GM10248 (cell line): ENCODE data around the gene ARPC5L.

ENCODE experiments used
- CTCF ChIA-PET: fragments of 300-600 bp; sonication (Branson Sonifier 250); formaldehyde crosslinking; extraction: SDS; loops from one replicate; lab custom pipeline; 2021; ENCODE audit warnings: antibody characterized with exemption; lab: Yijun Ruan, JAX
- POLR2A ChIA-PET: fragments of 350-650 bp; sonication (Branson Sonifier 250); formaldehyde crosslinking; extraction: SDS; loops from one replicate; lab custom pipeline; 2020; ENCODE audit warnings: antibody characterized with exemption; lab: Yijun Ruan, JAX
- DNase-seq: peaks from one replicate; pipeline ENCODE4 v3.0.0; 2012; ENCODE audit errors: extremely low spot score
- CTCF ChIP-seq: IDR thresholded peaks from 2 replicates; pipeline ENCODE4 v1.5.1; 2012; ENCODE audit warnings: mild to moderate bottlenecking, low read depth; ENCODE audit errors: extremely low read depth, missing control alignments, control extremely low read depth

The ARPC5L gene

GRCh38 chr9:124878518-124878917 lies 16.6 kb downstream of the ARPC5L start:
- DNase-seq = no peak
- no peak for TF ChIP-seq CTCF
- POLR2A ChIA-PET = interaction anchor here (0.6 to 2.1 kb wide), 3 partner anchors 9 to 57 kb away, joined by 4 read pairs; partner anchors contain the start of genes ARPC5L and RPL35
- CTCF ChIA-PET = interaction anchor here (1.5 to 4.9 kb wide), 4 partner anchors 16 to 104 kb away, joined by 3 to 26 read pairs (median 4); partner anchors contain the start of gene WDR38

GRCh38 chr9:124879226-124879625 lies 17.3 kb downstream of the ARPC5L start:
- DNase-seq = no peak
- ChIA-PET CTCF (interaction anchor here (1.2 to 4.9 kb wide), 3 partner anchors 15 to 26 kb away, joined by 3 to 26 read pairs (median 6); partner anchors contain the start of gene WDR38), POLR2A (interaction anchor here (0.6 to 2.1 kb wide), 3 partner anchors 9 to 56 kb away, joined by 4 read pairs; partner anchors contain the start of genes ARPC5L and RPL35)
- TF ChIP-seq CTCF = no peak

- DNase-seq = no peak
- TF ChIP-seq CTCF = no peak
- ChIA-PET CTCF (interaction anchor here (1.1 to 4.9 kb wide), 4 partner anchors 10 to 27 kb away, joined by 3 to 26 read pairs (median 4); partner anchors contain the start of gene WDR38), POLR2A (interaction anchor here (0.8 to 1.1 kb wide), 2 partner anchors 9 to 11 kb away, joined by 3 to 5 read pairs; no protein-coding TSS in a partner anchor)
Measured at GRCh38 chr9:124880501-124880900, 18.6 kb downstream of the ARPC5L start.

GRCh38 chr9:124881138-124881743 lies 19.3 kb downstream of the ARPC5L start:
- POLR2A ChIA-PET = interaction anchor here (1.1 kb wide), 1 partner anchor 11 kb away, joined by 5 read pairs; no protein-coding TSS in a partner anchor

GRCh38 chr9:124882231-124882630 lies 20.3 kb downstream of the ARPC5L start:
- POLR2A ChIA-PET = interaction anchor here (0.8 kb wide), 1 partner anchor 15 kb away, joined by 4 read pairs; no protein-coding TSS in a partner anchor
- no peak for TF ChIP-seq CTCF
- CTCF ChIA-PET = interaction anchor here (1.2 to 4.9 kb wide), 3 partner anchors 10 to 29 kb away, joined by 5 to 26 read pairs (median 15); partner anchors contain the start of gene WDR38
- DNase-seq = no peak

More at GRCh38 chr9:124881138-124881743, 19.3 kb downstream of the ARPC5L start:
- TF ChIP-seq CTCF = no peak
- DNase-seq = no peak
- CTCF ChIA-PET = interaction anchor here (1.1 to 4.9 kb wide), 3 partner anchors 9 to 28 kb away, joined by 3 to 26 read pairs (median 5); partner anchors contain the start of gene WDR38

- CTCF ChIA-PET = interaction anchor here (0.7 to 3.6 kb wide), 3 partner anchors 9 to 111 kb away, joined by 3 to 15 read pairs (median 3); no protein-coding TSS in a partner anchor
- DNase-seq = no peak
- POLR2A ChIA-PET = no interaction called here
- TF ChIP-seq CTCF = no peak
Measured at GRCh38 chr9:124884376-124884775, 22.4 kb downstream of the ARPC5L start.
